Ovary (tissue), 3 donors: ENCODE data around the gene RMDN2.

ENCODE experiments used
- EP300 ChIP-seq: sonication (generic); formaldehyde crosslinking; IDR thresholded peaks from one replicate; pipeline ENCODE4 v1.6.1; 2017; ENCODE audit warnings: antibody characterized with exemption
- TF ChIP-seq, protein P1 (sequence below), 3 donors: fragments of 450-650 bp in 2 of 3; fragments of 200-600 bp in 1 of 3; IDR thresholded peaks; one replicate each; pipeline versions ENCODE4 v1.5.1 to v1.8.0; 2016 to 2022; ENCODE audit warnings: antibody characterized with exemption in 3 of 3, mild to moderate bottlenecking in 1 of 3
- donor health status: DM: no; HTN: no; CAD: no.

DNA sequence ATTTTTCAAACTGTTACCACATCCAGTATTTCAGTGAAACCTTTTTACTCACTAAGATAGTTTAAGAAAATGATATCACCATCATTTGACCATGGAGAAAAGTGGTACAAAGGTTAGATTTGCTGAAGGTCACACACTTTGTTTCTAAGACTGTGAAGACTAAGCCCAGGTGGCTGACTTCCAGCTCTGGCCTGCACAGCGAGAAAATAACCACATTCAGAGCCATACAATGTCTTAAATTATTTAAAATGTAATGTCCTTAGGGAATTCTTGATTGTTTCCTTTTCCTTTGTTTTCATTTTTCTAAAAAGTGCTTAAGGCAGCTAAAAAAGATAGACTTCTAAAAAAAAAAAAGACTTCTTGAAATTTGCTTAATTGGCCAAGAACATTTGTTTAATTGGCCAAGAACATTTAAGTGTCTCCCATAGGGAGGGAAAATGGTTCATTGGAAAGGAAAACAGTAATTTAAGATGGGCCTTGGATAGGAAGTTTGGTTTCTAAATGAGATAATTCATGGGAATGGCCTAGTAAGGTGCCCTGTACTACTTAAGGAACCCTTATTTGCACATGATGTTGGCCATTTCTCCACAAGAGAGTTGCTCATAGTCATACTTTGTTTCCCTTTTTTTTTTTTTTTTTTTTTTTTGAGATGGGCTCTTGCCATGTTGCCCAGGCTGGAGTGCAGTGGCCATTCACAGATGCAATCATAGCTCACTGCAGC, 105.7 kb downstream of the RMDN2 start:
- TF ChIP-seq, protein P1, sequence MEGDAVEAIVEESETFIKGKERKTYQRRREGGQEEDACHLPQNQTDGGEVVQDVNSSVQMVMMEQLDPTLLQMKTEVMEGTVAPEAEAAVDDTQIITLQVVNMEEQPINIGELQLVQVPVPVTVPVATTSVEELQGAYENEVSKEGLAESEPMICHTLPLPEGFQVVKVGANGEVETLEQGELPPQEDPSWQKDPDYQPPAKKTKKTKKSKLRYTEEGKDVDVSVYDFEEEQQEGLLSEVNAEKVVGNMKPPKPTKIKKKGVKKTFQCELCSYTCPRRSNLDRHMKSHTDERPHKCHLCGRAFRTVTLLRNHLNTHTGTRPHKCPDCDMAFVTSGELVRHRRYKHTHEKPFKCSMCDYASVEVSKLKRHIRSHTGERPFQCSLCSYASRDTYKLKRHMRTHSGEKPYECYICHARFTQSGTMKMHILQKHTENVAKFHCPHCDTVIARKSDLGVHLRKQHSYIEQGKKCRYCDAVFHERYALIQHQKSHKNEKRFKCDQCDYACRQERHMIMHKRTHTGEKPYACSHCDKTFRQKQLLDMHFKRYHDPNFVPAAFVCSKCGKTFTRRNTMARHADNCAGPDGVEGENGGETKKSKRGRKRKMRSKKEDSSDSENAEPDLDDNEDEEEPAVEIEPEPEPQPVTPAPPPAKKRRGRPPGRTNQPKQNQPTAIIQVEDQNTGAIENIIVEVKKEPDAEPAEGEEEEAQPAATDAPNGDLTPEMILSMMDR (IDR thresholded peaks at IDR 0.05): no peak
- no peak for TF ChIP-seq EP300
